Kidney (tissue), 14 donors: ENCODE measurements around the gene CDC23. TPM values are rescaled to one million over a fixed set of nuclear protein-coding genes. Genes with fewer than 3 reads are reported as not detected.

Experiments
- DNase-seq, 5 donors: peaks; one replicate each; pipeline ENCODE4 v3.0.0-alpha.2; 2013 to 2020
- FAIRE-seq: peaks from 2 replicates; lab custom pipeline; 2012; peaks lifted over from hg19 to GRCh38; lab: Jason Lieb, UNC
- H3K27ac ChIP-seq, 2 donors: one replicate each; pipeline ENCODE4 v1.7.0; 2013; ENCODE audit warnings: low read depth in 2 of 2, low read length in 2 of 2, inconsistent platforms in 1 of 2
- H3K27me3 ChIP-seq: one replicate; pipeline ENCODE4 v1.7.1; 2013; ENCODE audit warnings: low read length, inconsistent platforms; ENCODE audit not compliant: control insufficient read depth, insufficient read depth
- H3K36me3 ChIP-seq, 3 donors: one replicate each; pipeline versions ENCODE4 v1.7.0 to v1.7.1; 2013; ENCODE audit warnings: low read length in 3 of 3, control low read depth in 1 of 3, inconsistent platforms in 1 of 3; ENCODE audit not compliant: insufficient read depth in 3 of 3, control insufficient read depth in 2 of 3
- H3K4me1 ChIP-seq, 3 donors: one replicate each; pipeline versions ENCODE4 v1.7.0 to v1.7.1; 2013; ENCODE audit warnings: low read length in 3 of 3, inconsistent platforms in 1 of 3, low read depth in 1 of 3; ENCODE audit not compliant: control insufficient read depth in 2 of 3, insufficient read depth in 2 of 3
- H3K4me3 ChIP-seq, 3 donors: one replicate each; pipeline versions ENCODE4 v1.7.0 to v1.8.1; 2013; ENCODE audit warnings: low read length in 3 of 3, control low read depth in 1 of 3, inconsistent platforms in 1 of 3
- H3K9ac ChIP-seq, 3 donors: one replicate each; pipeline versions ENCODE4 v1.7.0 to v1.7.1; 2013; ENCODE audit warnings: low read length in 3 of 3, control low read depth in 1 of 3, inconsistent platforms in 1 of 3
- H3K9me3 ChIP-seq, 3 donors: one replicate each; pipeline versions ENCODE4 v1.7.0 to v1.7.1; 2013; ENCODE audit warnings: low read length in 3 of 3, control low read depth in 1 of 3, inconsistent platforms in 1 of 3; ENCODE audit not compliant: control insufficient read depth in 2 of 3, insufficient read depth in 1 of 3
- CTCF ChIP-seq: IDR thresholded peaks from 3 replicates; pipeline ENCODE4 v1.5.1; 2012; ENCODE audit warnings: mild to moderate bottlenecking, moderate library complexity, borderline replicate concordance; ENCODE audit not compliant: insufficient read depth; ENCODE audit errors: extremely low read depth
- intact Hi-C: fragments of 100-400 bp; cut with DNase I; formaldehyde crosslinking; loops from one replicate; pipeline ENCODE4 v1.11.1; 2022
- polyA plus RNA-seq: library from polyadenylated mRNA; stranded (reverse); fragments of 350-450 nt; fragmentation: Illumina TruSeq; extraction: RNeasy Lipid Tissue Mini Kit (QIAGEN cat#74804); gene quantifications from one replicate; pipeline ENCODE4 v1.2.3, GENCODE V29; 2014; ENCODE audit warnings: low read depth, low replicate concordance; ENCODE audit not compliant: insufficient read depth
- total RNA-seq: library from RNA; stranded (reverse); fragmentation: NEBNext Ultra II Directional; extraction: Animal tissue kit (Norgen Biotek cat#: 25700); gene quantifications from one replicate; pipeline ENCODE4 v1.2.1, GENCODE V29; 2021
- donor health status: control.
- donor health status: control.
- donor health status: control.
- donor health status: control.
- donor health status: control.
- donor health status: DM: yes; HTN: yes; CAD: no.
- donor health status: Normal renal cell carcinoma (clear cell type).

CDC23 gene
- total and polyA plus RNA-seq, 2 donors from 2014 or later: 17.6 to 28.3 TPM

- no peak for TF ChIP-seq CTCF
- Histone ChIP-seq H3K9ac (no peak overlapping the region), H3K4me1 (no peaks in the 10 kb centered on the region), H3K27me3 (no peaks in the 10 kb centered on the region), H3K36me3 (peaks cover 26 to 76% (median 55%) of the 10 kb centered on the region in 3 donors), H3K4me3 (no peak overlapping the region), H3K9me3 (no peaks in the 10 kb centered on the region), H3K27ac (no peak overlapping the region)
- FAIRE-seq (no peak), DNase-seq (no peak)
- intact Hi-C loops: no loop called here
These were observed 42.8 kb downstream of the CDC23 start for GRCh38 chr5:138170299-138170698.

- no peaks in the 10 kb centered on the region for H3K9me3 ChIP-seq
- intact Hi-C loops: no loop called here
- H3K27me3 ChIP-seq: no peaks in the 10 kb centered on the region
- H3K36me3 ChIP-seq: peaks cover 32 to 83% (median 64%) of the 10 kb centered on the region in 3 donors
- no peak overlapping the region for H3K4me3 ChIP-seq
- no peak for DNase-seq
- no peaks in the 10 kb centered on the region for H3K4me1 ChIP-seq
- no peak overlapping the region for H3K27ac ChIP-seq
- FAIRE-seq: no peak
- no peak for TF ChIP-seq CTCF
- H3K9ac ChIP-seq: no peak overlapping the region
These were observed 44.0 kb downstream of the CDC23 start for GRCh38 chr5:138169124-138169523.

- Histone ChIP-seq H3K9ac (no peak overlapping the region), H3K4me1 (no peaks in the 10 kb centered on the region), H3K4me3 (no peak overlapping the region), H3K27ac (no peak overlapping the region), H3K27me3 (no peaks in the 10 kb centered on the region), H3K36me3 (peaks cover 29 to 93% (median 69%) of the 10 kb centered on the region in 3 donors), H3K9me3 (no peaks in the 10 kb centered on the region)
- FAIRE-seq (no peak), DNase-seq (no peak)
- TF ChIP-seq CTCF: no peak
- intact Hi-C loops: no loop called here
These were observed 49.4 kb downstream of the CDC23 start for GRCh38 chr5:138163721-138164120.

- H3K36me3 ChIP-seq: peaks cover 19 to 72% (median 65%) of the 10 kb centered on the region in 3 donors
- no peak for DNase-seq
- no peak for FAIRE-seq
- intact Hi-C loops: no loop called here
- H3K4me3 ChIP-seq: no peak overlapping the region
- no peaks in the 10 kb centered on the region for H3K4me1 ChIP-seq
- H3K9me3 ChIP-seq: no peaks in the 10 kb centered on the region
- no peak overlapping the region for H3K9ac ChIP-seq
- H3K27me3 ChIP-seq: no peaks in the 10 kb centered on the region
- no peak overlapping the region for H3K27ac ChIP-seq
- no peak for TF ChIP-seq CTCF
These were observed 52.4 kb downstream of the CDC23 start for GRCh38 chr5:138160706-138161105.
